Stimulated activated CD8-positive, alpha-beta memory T cell treated with anti-CD3 and anti-CD28 coated beads, Interleukin-4, amount 100 ng/mL, for 1 hour (primary cell): ENCODE results near the gene DTD1.

Source experiments
- DNase-seq, 2 donors: peaks; one replicate each; pipeline ENCODE4 v3.0.0-alpha.2; 2020; ENCODE audit warnings: low read depth in 2 of 2, low spot score in 1 of 2

The DTD1 gene

DNA sequence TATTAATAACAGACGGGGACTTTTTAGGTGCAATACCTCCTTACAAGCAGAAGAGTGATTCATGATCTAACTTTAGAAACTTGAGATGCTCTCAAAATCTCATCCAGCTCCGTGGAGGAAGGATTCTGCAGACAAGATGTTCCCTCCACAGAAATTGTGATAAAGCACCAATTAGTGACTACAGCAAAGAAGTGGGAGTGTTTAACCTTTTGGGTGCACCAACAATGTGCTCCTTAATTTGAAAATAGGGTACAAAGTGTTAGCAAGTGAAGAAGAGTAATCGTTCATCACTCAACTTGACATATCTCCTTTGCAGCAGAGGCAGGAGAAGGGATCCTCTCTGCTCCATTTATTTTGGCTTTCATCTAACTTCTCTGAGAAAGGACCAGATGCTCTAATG lies 202.9 kb downstream of the DTD1 start:
- DNase-seq = no peak

DNA sequence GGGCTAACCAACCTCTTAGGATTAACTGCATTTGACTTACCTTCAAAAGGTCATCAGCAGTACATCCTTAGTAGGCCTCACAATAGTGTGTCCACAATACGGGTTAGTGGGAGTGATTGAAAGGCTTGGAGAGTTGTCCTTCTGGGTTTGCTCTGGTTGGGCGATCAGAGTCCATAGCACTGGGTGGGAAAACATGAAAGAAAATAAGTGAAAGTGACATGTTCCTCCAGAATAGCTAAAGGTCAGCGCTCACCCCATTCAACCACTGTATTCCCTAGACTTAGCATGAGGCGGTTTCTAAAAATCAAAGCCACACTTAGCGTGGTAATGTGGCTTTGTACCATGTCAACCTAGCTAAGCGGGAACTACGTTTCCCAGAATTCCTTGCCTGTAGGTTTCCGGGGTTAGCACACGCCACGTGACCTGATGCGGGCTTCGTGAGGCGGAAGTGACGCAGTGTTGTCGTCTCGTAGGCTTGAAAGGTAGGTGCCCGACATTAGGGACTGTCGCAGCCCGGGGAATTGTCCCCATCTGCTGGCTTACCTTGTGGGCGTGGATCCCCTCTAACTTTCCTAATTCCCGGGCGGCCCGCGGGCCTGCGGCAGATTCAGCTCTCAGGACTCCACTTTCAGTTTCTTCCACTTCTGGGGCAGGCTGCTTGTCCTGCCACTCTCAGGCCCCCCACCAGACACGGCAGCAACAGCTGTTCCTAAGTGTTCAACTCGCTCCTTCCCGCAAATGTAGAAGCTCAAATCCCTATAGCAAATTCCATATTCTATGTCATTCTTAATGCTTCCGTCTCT lies 206.0 kb downstream of the DTD1 start:
- DNase-seq = peak; percentile 57 to 72

DNA sequence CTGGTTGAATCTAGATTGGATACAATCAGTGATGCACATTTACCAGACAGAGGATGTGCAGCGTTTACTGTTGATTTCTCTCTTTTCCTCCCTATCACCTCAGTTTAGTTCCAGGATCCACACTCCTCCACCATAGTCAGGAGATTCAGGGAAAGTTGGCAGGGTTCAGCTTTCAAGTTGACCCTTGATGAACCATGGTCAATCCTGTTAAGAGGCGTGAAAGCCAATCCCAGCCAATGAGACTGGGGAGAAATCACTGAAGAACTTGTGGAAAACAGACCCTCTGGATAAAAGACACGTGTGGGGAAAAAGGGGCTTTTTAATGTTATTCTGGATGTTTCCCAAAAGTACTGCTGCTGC lies 206.6 kb downstream of the DTD1 start:
- DNase-seq = no peak

DNA sequence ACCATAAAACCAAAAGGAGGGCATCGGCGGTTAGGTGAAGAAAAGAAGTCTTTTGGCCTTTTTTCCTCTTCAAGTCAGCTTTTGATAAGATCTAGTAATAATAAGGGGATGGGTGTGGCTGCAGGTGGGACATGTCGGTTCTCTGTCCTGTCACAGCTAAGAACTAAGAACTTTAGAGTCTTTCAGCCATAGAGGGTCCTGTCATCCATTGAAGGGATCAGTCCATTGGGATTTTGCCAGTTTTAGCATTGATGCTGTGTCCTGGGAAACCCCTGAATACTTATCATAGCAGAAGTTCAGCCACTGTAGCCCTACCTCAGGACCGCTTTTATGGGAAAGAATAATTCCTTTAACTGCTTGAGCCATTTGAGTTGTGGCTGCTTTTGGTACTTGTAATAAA lies 207.5 kb downstream of the DTD1 start:
- DNase-seq = no peak

DNA sequence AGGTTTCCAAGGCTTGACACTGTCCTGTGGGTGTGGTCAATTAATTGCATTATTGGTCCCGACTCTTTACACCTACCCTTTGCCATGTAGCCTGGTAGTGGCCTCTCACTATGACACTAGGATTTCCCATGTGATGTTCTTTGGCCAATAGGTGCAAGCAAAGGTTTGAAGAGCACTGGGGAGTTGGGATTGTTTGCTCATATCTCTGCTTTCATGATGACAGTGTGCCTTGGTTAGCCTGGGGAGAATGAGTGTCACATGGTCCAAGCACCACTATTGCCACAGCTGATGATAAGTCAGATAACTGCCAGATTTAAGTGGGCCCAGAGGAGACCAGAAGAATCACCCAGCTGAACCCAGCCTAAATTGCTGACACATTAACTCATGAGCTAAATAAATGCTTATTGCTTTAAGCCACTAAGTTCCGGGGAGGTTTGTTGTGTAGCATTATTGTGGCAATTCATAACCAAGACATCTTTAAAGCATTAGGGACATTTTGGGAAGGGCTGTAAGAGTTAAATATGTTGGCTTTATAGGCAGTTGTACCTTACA lies 208.5 kb downstream of the DTD1 start:
- DNase-seq = no peak

DNA sequence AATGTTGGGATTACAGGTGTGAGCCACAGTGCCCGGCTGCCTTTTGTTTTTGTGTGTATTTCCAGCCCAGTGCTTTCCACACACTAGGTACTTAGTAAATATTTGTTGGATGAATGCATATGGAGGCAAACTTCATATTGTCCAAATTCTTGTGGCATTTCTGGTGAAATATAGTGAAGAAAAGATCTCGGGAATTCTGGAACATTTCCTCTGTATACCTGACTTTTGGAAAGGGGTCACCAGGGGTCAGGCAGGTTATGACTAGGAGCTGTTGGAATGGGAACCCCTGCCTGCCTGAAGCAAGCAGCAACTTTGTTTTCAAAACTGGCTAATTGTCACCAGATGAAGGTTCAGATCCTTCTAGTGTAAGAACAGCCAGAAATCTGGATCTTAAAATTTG lies 213.7 kb downstream of the DTD1 start:
- DNase-seq = no peak

DNA sequence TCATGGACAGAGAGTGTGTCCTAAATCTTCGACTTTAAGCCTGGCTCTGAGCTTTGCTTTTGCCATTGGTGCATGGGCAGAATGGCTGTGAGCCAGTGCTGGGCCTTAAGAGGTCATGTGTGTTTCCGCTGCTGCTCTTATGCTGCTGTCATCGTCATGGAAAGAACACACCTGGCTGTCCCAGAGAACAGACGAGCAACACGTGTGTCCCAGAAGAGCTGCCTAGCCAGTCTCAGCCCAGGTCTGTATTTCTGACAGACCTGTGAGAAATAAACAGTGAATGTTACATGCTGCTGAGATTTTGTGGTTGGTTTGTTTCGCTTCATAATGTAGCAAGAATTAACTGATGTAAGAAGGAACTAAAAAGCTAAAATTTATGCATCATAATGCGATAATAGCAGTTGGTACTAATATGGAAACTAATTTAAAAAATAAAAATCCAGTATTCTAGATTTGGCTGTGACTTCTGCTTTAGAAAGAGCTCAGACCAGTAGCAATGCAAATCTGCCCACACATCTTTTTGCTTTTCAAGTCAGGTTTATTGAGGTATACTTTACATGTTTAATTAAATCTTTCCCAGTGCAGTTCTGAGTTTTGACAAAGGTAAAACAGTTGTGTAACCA lies 214.3 kb downstream of the DTD1 start:
- DNase-seq = no peak

DNA sequence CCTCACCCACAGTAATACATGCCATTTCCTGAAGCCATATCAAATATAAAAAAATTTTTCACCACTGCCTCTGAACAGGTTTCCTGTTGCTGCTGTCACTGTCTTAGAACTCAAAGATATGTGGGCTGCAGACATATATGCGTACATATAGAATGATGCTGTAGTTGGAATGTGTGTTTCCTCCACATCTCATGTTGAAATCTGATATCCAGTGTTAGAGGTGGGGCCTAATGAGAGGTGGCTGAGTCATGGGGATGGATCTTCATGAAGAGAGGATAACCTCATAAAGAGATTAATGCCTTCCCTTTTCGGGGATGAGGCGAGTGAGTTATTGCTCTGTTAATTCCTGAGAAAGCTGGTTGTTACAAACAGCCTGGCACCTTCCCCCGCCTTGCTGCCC lies 218.0 kb downstream of the DTD1 start:
- DNase-seq = no peak

DNA sequence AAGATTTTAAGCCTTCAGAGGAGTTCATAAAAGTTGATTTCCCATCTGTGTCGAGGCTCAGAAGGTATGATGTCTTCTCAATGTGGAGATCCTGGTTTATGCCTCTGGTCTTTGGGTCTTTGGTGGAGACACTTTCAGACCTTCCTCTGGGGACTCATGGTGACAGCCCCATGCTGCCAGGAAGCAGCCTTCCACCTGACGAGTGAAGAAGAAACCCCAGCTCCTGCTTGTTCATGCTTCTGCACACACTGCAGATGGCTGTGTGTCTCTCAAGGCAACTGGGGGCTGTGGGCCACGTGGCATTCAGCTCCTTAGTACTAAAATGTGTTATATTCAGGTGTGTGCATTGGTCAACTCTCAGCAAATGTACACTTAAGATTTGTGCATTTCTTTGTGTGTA lies 220.9 kb downstream of the DTD1 start:
- no peak for DNase-seq

DNA sequence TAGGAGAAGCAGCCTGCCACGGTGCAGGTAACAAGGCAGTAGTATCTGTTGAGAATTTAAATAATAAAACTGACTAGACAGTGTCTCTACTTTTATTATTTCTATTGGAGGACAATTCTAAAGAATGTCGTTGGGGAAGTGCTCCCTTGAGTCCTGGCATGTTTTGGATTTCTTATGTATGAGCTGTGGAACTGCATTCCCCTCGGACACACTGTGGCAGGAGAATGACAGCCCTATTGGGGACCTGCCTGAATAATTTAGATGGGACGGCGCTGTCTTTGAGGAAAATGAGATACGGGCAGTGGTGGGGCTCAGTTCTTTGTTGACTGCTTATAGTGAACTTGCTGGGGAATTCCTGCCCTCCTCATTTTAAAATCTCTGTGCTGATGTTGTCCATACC lies 223.3 kb downstream of the DTD1 start:
- DNase-seq = no peak

DNA sequence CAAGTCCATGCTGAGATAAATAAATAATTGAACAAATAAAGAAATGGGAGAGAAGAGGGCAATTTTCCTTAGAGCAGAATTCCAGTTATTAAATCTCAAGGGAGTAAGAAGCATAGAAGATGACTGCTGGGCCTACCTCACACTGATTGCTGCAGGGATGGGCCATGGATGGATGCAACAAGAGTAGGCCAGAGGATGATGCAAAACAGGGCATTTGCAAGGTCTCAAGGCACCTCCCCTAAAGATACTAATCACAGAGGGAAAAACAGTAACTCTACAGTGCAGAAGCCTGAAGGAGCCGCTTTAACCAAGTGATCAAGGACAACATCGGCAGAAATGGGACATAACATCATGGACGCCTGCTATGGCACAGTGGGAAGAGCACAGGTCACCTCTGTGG lies 224.1 kb downstream of the DTD1 start:
- no peak for DNase-seq

DNA sequence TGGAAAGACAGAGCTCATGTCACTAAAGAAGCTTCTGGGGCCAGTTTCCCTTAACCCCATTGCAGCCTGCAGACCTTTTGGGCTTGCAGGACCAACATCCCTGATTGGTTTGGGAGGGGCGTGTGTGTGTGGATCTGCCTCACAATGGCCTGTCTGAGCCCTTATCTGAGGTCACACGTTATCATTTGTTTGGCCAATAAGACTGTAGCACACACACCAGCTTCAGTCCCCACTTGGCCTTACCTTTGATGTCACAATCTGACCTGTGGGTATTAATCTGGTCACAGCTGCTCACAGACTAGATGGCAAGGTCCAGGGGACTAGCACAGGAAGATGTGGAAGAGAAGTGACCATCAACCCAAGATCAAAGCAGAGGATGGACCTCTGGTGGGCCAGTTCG lies 225.6 kb downstream of the DTD1 start, which contains the start of gene SCP2D1:
TSS of gene SCP2D1 (plus strand) at position 301 of the 400 bp plus-strand sequence. CDS start at position 334, 33 bp downstream.
- DNase-seq = no peak

DNA sequence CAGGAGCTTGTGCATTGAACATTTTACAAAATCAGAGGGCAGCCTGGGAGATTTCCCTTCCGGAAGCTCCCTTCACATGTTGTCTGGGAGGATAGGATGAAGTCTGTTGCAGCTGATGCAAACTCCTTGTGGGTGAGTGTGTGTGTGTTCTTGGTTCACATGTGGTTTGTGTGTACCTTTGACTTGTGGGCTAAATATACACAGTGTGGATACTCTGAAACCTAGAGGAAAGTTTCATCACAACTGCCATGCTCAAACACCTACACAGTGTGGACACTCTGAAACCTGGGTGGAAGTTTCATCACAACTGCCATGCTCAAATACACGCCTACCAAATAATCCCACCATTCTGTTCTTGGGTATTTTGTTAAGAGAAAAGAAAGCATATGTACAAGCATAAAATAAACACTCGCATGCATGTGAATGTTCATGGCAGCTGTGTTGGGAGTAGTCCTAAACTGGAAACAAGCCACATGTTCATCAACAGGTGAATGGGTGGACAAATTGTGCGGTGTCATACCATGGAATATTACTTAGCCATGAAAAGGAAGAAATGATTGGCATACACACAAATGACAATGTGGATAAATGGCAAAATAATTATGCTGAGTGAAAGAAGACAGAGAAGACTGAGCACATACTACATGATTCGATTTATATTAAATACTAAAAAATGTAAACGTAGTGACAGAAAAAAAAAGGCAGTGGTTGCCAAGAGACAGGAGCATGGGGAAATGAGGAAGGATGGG lies 227.5 kb downstream of the DTD1 start:
- no peak for DNase-seq
